ENCODE measurements around the gene ZNF622.

The ZNF622 gene

GRCh38 chr5:16428359-16428758, 37.2 kb downstream of the ZNF622 start:
- DNase-seq = no peak

GRCh38 chr5:16427587-16427986, 38.0 kb downstream of the ZNF622 start:
- DNase-seq = no peak

GRCh38 chr5:16418471-16418922, 47.1 kb downstream of the ZNF622 start:
- DNase-seq = no peak

DNA sequence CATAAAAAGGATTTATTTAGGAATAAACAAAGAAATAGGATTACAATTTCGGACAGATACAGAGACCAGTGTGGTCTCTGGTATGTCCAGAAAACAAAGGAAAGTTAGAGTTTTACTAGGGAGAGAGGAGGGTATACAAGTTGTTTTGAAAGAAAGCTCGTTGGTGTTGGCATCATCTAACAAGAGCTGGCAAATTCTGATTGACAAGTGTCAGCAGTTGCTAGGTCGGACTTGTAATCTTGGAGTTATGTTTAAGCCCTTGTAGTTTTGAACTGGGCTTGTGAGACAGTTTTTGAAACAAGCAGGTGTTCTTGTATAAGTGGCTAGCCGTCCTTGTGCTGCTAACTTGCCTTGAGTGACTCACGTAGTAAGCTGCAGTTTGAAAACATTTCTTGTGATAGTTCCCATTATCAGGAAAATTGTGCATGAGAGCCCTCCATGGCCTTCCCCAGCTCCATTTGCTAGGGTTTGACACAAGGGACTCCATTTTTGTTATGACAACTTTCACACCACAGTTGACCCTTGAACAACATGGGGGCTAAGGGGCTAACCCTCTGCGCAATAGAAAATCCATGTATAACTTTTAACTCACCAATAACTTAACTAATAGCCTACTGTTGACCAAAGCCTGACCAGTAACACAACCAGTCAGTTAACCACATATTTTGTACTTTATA, 48.1 kb downstream of the ZNF622 start:
- no peak for DNase-seq

GRCh38 chr5:16414861-16415260, 50.7 kb downstream of the ZNF622 start:
- no peak for DNase-seq

DNA sequence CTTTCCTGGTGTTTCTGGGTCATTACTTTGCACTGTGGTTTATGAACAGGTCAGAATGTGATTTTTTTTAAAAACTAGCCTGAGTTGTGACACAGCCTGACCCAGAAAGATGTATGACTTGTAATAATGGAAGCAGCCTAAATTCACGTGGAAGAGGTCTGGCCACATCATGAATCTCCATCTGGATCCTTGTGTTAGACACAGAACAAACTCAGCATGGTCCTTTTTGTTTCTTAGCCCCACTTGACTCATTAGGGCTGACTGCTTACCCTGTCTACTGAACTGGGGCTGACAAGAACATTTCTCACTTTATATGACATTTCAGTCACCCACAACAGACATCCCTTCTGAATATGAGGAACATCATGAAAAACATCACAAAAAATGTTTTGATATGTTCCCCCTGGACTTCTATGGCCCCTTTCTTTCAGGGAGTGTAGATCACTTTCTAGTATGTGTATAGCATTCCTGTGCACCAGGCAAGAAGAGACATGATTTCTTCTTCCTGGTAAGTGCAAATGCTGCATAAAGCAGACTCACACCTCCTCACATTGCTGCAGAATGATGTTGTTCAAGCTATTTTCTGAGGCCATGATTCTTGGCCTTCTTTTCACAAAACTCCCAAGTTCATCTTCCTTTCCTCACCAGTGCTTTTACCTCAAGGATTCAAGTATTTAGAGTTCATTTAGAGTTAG, 52.3 kb downstream of the ZNF622 start:
- no peak for DNase-seq

DNA sequence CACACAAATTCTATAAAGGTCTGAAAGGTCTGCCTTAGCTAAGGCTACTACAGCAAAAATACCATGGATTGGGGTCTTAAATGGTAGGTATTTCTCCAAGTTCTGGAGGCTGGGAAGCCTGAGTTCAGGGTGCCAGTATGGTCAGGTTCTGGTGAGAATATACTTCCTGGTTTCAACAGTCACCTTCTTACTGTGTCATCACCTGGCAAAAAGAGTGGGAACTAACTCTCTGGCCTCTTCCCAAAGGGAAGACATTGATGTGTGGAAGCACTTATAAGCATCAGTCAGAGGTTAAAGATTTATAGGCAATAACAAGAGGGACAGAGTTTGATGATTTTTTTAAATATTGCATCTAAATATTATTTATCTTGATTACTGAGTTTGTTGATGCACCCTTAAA, 53.0 kb downstream of the ZNF622 start:
- no peak for DNase-seq

DNA sequence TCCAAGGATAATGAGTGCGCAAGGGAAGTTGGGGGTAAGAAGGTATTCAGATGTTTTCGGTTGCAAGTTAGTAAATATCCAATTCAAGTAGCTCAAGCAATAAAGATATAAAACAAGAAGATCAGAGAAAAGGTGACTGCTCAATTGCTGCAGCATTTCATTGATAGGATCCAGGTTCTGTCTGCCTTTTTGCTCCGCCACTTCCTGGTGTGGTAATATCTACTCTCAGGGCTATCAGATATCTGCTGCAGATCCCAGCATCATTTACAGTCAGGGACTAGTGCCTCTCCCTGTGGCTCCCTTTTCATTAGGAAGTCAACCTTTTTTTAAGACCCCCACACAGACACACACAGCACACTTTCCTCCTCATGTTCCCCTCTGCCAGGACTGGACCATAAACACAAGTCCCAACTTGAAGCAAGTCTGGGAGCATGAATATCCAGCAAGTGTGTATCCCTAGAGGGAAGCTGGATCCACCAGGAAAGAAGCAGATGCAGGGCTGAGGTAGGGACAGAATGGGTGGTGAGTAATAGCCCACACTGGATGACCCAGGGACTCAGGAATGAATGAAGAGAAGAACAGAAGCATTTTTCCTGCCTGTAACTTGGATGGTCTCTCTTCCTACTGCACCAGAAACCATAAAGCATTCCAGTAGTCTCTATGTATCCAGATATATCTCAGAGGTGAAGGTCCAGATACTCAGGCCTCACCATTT, 53.7 kb downstream of the ZNF622 start:
- no peak for DNase-seq

GRCh38 chr5:16411235-16411634, 54.4 kb downstream of the ZNF622 start:
- no peak for DNase-seq

DNA sequence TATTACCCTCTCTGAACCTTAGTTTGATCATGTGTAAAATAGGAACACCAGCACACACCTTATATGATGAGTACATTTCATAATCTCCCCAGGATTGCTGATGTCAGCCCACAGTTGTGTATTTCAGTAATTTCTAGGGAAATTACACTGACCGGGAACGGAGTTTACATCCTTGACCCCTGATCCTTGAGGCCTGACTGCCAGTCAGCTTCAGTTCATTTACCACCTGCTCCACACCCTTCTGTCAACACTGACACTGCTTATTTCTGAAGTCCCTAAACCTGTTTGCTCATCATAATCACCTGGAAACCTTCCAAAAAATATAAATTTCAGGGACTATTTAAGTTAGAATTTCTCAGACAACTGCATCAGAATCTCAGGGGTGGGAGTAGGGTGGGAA, 55.3 kb downstream of the ZNF622 start:
- no peak for DNase-seq

DNA sequence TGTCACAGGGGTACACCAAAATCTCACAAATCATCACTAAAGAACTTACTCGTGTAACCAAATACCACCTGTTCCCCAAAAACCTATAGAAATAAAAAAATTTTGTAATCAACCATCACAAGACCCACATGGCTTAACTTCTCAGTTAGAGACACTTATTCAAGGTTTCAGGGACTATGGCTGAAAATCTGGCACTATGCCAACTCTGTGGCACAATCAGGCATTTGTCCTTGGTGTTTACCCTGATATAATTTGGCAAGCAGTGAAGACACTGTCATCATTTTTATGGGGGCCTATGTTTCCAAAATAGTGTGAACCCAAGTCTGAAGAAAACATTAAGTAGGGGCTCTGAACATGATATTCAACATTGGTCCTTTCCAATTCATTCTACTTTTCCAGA, 59.0 kb downstream of the ZNF622 start:
- DNase-seq = no peak

DNA sequence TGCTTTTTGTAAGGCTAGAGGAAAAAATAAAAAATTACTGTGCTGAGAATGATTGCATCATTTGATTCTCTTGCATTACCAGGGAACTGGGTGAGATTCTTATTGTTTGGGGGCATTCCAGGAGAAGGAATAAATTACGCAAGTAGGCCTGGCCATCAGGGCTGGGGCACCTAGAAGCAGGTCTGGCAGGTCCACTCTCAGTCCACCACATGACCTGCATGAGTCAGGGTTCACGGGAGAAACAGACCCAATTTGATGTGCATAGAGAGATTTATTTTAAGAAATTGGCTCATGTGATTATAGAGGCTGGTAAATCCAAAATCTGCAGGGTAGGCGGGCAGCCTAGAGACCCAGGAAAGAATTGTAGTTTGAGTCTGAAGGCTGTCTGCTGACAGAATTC, 59.6 kb downstream of the ZNF622 start:
- DNase-seq = no peak
